WERI-Rb-1 (cell line): ENCODE measurements around the gene ENTHD1.

Experiments used
- DNase-seq: peaks from one replicate; pipeline ENCODE4 v3.0.0-alpha.2; 2020
- H3K27ac ChIP-seq: fragments of 250-450 bp; sonication (Bioruptor Pico); 2 replicates; pipeline ENCODE4 v1.5.1; 2020; ENCODE audit warnings: mild to moderate bottlenecking, moderate library complexity
- H3K27me3 ChIP-seq: fragments of 250-450 bp; sonication (Bioruptor Pico); 2 replicates; pipeline ENCODE4 v1.5.1; 2021; ENCODE audit warnings: mild to moderate bottlenecking, low read depth, moderate library complexity; ENCODE audit not compliant: insufficient read depth, severe bottlenecking
- H3K36me3 ChIP-seq: fragments of 250-450 bp; sonication (Bioruptor Pico); 2 replicates; pipeline ENCODE4 v1.5.1; 2020; ENCODE audit warnings: mild to moderate bottlenecking, moderate library complexity
- H3K4me3 ChIP-seq: 2 replicates; pipeline ENCODE4 v1.5.1; 2011; ENCODE audit warnings: low read depth, mild to moderate bottlenecking, control low read depth, low read length
- H3K9me3 ChIP-seq: fragments of 250-450 bp; sonication (Bioruptor Pico); 2 replicates; pipeline ENCODE4 v1.5.1; 2021; ENCODE audit warnings: mild to moderate bottlenecking, moderate library complexity; ENCODE audit not compliant: severe bottlenecking
- TF ChIP-seq, protein P1 (sequence below): IDR thresholded peaks from 2 replicates; pipeline ENCODE4 v1.5.1; 2011; ENCODE audit warnings: low read depth, mild to moderate bottlenecking, control low read depth, inconsistent platforms, low read length

The ENTHD1 gene

GRCh38 chr22:39809772-39810557, 83.6 kb downstream of the ENTHD1 start:
- H3K27me3 ChIP-seq, result no peaks in the 10 kb centered on the region
- no peak for DNase-seq
- H3K27ac ChIP-seq, result no peak overlapping the region

GRCh38 chr22:39808081-39808480, 85.5 kb downstream of the ENTHD1 start:
- peak; percentile 41 for DNase-seq
- Histone ChIP-seq H3K27me3 (no peaks in the 10 kb centered on the region), H3K4me3 (no peak overlapping the region), H3K27ac (no peak overlapping the region), H3K9me3 (no peaks in the 10 kb centered on the region), H3K36me3 (no peaks in the 10 kb centered on the region)
- TF ChIP-seq, protein P1, sequence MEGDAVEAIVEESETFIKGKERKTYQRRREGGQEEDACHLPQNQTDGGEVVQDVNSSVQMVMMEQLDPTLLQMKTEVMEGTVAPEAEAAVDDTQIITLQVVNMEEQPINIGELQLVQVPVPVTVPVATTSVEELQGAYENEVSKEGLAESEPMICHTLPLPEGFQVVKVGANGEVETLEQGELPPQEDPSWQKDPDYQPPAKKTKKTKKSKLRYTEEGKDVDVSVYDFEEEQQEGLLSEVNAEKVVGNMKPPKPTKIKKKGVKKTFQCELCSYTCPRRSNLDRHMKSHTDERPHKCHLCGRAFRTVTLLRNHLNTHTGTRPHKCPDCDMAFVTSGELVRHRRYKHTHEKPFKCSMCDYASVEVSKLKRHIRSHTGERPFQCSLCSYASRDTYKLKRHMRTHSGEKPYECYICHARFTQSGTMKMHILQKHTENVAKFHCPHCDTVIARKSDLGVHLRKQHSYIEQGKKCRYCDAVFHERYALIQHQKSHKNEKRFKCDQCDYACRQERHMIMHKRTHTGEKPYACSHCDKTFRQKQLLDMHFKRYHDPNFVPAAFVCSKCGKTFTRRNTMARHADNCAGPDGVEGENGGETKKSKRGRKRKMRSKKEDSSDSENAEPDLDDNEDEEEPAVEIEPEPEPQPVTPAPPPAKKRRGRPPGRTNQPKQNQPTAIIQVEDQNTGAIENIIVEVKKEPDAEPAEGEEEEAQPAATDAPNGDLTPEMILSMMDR, result peak; percentile 48

More at GRCh38 chr22:39809772-39810557, 83.6 kb downstream of the ENTHD1 start:
- Histone ChIP-seq H3K9me3 (no peaks in the 10 kb centered on the region), H3K36me3 (no peaks in the 10 kb centered on the region), H3K4me3 (no peak overlapping the region)
- TF ChIP-seq, protein P1, result no peak

- no peak for DNase-seq
- H3K27ac ChIP-seq, result no peak overlapping the region
- H3K9me3 ChIP-seq, result peaks cover 3% of the 10 kb centered on the region
- H3K36me3 ChIP-seq, result no peaks in the 10 kb centered on the region
- H3K27me3 ChIP-seq, result no peaks in the 10 kb centered on the region
- H3K4me3 ChIP-seq, result no peak overlapping the region
- TF ChIP-seq, protein P1, result no peak
These were observed 87.5 kb downstream of the ENTHD1 start for GRCh38 chr22:39806109-39806508.

- H3K4me3 ChIP-seq, result no peak overlapping the region
- H3K27ac ChIP-seq, result no peak overlapping the region
- H3K36me3 ChIP-seq, result no peaks in the 10 kb centered on the region
- TF ChIP-seq, protein P1, result no peak
- no peak for DNase-seq
- H3K27me3 ChIP-seq, result no peaks in the 10 kb centered on the region
- H3K9me3 ChIP-seq, result peaks cover 3% of the 10 kb centered on the region
These were observed 88.4 kb downstream of the ENTHD1 start for GRCh38 chr22:39805117-39805516.

DNA sequence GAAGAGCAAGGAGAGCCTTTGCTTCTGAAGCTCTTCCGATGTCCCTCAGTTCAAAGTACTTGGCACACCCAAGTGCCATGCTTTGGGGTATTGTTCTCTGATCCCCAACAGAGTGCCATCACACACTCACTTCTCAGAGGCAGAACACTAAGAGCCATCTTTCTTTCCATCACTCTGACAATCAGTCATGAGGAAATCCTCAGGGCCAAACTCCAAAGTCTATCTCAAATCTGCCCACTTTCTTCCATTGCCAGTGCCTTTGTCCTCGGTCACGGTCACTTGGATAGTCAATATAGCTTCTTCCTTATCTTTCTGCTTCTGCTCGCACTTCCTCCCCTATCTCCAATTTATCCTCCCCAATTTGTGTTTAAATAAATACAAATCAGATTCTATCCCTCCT, 90.9 kb downstream of the ENTHD1 start:
- TF ChIP-seq, protein P1, result no peak
- Histone ChIP-seq H3K27ac (no peak overlapping the region), H3K4me3 (no peak overlapping the region), H3K9me3 (peaks cover 15% of the 10 kb centered on the region), H3K36me3 (no peaks in the 10 kb centered on the region), H3K27me3 (no peaks in the 10 kb centered on the region)
- no peak for DNase-seq
